AML-193 (cell line): Measurements from ENCODE around the gene AQP3.
A peak's percentile ranks its signal among the peaks of the same experiment; 100 is the strongest.
"Not testable (repeated sequence)": the region's sequence is repeated elsewhere in the genome, so short reads cannot be mapped to it uniquely, and the experiment has no call there.

Experiments
- DNase-seq, 2 experiments: peaks; one replicate each; lab custom pipeline; 2025; lab: John Stamatoyannopoulos, UW

Gene AQP3

DNA sequence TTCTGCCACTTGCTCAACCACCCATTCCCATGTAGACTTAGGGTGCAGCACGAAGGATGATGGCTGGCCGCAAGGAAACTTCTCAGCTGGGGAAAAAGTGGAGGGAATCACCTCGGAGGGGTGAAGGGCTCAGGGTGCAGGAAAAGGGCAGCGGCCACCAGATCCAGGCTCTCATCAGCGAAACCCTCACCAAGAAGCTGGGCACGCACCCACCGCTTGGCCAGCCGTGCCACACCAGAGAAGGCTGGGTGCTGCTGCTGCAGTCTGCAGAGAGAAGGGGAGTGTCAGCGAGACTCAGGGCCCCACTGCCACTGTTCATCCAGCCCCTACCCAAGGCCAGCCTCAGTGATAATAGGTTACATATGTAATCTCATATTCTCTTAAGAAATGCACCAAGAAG lies 17.7 kb upstream of the AQP3 start:
- no peak for DNase-seq

DNA sequence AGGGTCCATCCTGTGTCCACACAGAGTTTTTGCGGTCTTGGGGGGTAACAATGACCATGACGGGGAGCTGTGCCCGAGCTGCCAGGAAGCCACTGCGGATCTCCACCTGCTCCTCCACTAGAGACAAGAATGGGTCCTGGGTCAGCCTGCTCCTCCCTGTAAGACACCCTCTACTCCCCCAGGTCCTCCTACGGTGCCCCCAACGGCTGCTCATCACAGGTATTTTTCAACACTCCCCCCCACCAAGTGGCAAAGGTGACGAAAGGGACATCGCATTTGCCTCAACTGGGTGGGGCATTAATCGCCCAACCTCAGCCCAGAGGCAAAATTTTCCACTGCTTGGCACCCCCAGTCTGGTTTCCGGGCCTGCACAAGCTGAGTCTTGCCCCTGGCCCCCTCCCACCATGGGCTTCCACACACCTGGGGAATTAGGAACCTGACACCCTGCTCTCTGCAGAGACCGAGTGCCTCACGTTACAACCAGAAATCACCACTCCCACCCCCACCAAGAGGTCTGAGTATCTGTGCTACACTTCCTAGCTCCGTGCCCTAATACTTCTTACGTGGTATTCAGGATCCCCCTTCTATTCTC lies 16.7 kb upstream of the AQP3 start:
- no peak for DNase-seq

DNA sequence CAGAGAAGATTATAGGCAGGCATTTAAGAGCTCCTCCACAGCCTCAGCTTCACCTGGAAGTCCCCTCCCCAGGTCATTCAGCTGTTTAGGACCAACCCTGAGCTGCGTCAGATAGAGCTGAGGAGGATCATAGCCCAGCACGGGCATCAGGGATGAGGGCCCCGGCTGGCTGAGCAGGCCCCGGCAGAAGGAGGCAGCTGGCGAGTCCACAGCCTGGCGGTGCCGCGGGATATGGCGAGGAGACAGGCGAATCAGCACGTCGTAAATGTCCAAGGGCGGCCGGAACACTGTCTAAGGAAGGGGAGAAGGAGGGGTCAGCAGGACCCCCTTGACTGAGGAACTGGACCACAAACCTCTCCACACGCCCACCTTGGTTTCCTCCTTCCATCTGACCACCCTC lies 15.8 kb upstream of the AQP3 start:
- DNase-seq: no peak

DNA sequence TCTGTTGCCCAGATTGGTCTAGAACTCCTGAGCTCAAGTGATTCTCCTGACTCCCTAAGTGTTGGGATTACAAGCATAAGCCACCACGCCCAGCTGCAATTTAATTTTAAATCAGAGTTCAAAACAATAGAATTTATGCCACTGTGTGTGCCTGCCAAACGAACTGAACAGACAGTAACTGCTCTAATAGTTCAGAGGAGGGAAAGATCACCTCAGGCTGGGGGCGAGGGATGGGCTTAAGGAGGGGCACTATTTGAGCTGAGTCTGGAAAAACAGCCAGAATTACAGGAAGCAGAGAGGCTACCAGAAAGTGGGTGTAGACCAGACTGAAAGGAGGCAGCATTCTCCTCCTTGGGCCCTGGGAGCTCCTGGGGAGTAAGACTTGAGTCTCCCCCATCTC lies 14.1 kb upstream of the AQP3 start:
- no peak for DNase-seq

DNA sequence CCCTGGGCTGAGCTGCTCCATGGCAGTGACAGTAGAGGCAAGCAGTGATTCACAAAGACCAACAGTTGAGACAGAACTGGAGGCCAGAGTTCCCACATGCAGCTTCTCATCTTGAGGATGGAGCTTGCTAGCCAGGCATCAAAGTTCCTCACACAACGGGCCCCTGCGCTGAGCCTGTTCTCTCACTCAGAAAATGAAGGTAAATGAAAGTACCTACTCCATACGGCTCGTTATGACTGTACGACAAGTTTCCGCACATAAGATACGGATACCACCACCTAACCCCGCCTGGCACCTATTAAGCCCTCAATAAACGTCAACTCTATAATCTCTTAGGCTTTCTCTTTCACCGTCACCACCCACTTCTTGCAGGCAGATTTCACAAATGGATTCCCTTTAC lies 13.5 kb upstream of the AQP3 start:
- no peak for DNase-seq

DNA sequence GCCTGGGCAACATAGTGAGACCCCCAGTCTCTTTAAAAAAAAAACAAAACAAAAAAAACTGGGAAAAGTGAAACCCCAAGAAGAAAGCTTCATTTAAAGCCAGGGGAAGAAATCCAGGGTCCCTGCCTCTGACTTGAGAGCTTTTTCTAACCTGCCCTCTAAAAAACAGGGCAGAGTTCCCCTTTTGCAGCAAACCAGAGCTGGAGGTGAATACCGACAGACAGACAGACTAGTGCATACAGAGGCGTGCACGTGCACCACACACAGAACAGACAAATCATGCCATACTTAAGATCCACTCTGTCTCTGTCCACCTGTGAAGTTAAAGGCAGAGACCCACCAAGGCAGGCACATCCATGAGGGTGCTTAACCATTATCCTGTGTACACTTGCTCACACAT lies 11.7 kb upstream of the AQP3 start:
- DNase-seq: no peak

DNA sequence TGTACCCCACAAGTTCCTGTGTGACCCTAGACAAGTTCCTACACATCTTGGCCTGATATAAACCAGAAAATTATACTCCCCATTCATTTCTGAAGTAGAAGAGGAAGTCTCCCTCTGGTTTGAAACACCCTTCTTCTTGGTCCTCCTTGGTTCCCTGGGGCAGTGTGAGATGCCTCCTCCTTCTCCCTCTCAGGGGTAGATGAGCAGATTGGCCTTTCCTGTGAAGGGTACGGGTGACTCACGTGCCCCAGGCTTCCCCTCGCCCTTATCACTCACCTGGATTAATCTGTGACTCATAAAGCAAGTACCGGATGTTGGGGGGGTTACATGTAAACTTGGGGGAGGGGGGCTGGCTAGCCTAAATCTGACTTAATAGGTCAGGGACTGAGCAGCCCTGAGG lies 11.1 kb upstream of the AQP3 start:
- DNase-seq: no peak

DNA sequence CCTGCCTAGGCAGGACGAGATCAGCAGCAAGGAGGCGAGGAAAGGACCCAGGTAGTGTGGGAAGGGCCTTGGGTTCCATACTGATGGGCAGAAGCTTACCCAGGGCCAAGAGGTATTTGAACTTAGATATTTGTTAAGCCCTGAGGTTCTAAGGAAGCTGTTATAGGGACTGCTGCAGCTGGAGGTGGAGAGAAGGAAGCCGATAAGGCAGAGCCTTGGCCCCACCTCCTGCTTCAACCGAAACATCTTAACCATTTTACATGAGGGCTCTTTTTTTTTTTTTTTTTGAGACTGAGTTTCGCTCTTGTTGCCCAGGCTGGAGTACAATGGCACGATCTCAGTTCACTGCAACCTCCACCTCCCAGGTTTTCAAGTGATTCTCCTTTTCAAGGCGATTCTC lies 8.6 kb upstream of the AQP3 start:
- no peak for DNase-seq

DNA sequence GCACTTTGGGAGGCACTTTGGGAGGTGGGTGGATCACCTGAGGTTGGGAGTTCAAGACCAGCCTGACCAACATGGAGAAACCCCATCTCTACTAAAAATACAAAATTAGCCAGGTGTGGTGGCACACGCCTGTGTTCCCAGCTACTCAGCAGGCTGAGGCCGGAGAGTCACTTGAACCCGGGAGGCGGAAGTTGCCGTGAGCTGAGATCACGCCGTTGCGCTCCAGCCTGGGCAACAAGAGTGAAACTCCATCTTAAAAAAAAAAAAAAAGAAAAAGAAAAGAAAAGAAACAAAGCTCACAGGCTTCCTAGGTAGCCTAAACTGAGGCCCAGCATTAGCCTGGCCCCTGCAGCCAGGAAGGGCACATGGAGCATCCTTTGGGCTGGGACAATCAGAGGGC lies 8.1 kb upstream of the AQP3 start:
- DNase-seq: not testable (repeated sequence)

DNA sequence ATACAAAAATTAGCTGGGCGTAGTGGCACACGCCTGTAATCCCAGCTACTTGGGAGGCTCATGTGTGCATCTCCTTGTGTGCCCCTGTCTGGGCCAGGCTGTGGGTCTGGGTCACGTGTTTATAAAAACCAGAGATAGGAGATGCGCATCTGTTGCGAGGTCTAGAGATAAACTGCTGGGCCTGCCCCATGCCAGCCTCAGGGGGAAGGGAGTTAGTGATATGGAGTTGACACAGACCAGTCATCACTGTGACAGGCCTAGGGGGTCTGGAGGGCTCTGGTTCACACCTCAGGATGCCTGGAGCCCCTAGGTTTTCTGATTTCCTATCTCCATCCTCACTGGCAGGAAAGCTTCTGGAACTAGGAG lies 7.3 kb upstream of the AQP3 start:
- not testable (repeated sequence) for DNase-seq

DNA sequence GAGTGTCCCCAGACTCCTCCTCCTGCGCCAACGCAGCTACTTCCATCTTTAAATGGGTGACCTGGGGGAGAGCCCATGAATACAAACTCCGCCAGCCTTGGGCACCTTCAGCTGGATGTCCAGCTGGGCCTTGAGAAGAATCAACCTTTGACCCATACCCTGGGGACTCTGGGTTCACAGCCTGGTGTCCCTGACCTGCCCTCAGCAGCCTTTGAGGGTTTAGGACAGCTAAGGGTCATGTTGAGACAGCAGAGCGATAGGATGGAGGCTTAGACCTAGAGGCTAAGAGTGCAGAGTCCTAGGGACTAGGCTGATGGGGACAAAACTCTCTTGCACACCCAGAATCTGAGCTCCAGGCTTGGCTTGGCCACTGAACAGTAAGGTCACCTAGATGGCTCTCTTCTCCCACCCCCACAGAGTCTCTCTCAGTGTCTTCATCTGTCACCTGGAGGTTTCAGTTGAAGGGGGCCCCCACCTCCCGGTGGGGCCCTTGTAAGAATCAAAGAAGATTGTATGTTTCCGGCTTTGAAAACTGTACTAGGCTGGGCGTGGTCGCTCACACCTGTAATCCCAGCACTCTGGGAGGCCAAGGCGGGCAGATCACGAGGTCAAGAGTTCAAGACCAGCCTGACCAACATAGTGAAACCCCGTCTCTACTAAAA lies 6.7 kb upstream of the AQP3 start:
- no peak for DNase-seq

DNA sequence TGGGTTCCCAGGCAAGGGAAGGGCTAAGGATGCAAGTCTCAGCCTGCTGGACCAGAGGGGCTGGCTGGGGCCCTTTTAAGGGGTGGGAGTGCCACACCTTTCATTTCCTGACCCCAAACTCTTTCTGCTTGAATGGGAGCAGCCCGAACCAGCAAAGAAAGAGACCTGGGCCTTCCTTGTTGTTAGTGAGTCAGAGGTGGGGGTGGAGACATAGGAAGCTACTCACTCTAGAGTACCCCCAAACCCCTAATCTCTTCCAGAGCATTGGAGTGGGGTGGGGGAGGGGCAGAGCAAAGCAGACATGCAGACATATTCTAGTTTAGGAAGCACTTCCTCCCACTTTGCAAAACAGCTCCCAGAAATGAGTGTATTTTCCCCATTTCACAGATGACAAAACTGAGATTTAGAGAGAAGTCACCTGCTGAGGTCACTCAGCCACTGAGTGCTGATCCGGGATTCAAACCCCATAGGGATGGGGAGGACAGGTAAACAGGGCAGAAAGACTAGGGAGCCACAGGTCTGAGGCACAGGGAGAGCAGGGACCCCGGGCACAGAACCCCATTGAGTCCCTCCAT lies 6.0 kb upstream of the AQP3 start:
- DNase-seq: no peak

DNA sequence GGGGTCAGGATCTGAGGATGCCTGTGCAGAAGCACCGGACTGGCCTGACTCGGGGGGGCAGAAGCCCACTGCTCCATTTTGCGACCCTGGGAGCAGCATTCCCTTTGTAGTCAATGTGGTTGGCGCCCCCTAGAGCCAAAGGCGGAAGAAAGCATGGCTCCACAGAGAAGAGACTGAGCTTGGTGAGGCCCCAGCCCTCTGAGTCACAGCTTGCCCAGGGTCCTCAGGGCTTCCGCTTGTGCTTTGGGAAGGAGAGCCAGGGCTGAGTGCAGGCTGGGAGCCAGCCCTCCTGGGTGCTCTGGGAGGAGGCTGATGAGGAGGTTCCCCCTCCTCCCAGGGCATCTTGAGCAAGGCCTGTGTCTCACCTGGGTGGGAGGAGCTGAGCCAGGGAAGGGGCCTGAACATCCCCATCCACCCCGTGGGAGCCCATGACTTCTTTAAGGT lies 5.5 kb upstream of the AQP3 start:
- peak; percentile 39 to 47 for DNase-seq

DNA sequence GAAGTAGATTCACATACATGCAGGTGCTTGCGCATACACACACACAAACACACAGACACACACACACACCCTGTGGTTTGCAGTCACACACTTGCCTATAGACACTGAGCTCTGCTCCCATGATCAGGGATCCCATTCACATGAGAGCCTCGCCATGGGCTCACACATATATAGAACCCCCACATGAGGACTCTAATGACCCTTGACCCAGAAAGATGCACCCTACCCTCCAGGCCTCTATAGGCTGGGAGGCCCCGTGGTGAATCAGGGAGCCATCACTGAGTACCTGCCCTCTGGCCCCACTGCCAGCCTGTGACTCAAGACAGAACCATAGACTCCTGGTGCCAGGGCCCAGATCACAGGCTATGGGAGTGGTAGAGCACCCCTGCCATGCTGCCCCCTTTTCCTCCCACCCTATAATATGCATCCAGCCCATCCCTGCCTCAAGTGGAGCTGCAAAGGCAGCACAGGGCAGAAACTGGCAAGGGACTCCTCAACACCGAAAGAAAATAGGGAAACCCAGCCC lies 3.3 kb upstream of the AQP3 start:
- DNase-seq: no peak

DNA sequence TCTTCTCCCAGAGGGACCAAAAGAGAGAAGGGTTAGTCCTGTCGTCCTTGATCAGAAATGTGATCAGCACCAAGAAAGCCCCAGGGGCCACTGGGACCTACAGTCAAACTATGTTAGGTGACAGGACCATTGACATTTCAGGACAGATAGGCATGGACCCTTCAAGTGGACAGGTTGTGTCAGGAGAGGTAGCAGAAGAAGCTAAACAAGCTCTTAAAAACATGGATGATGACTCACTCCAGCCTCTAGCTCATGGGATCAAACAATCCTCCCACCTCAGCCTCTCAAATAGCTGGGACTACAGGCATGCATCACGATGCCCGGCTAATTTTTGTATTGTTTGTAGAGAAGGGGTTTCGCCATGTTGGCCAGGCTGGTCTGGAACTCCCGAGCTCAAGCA lies 2.3 kb upstream of the AQP3 start:
- no peak for DNase-seq

DNA sequence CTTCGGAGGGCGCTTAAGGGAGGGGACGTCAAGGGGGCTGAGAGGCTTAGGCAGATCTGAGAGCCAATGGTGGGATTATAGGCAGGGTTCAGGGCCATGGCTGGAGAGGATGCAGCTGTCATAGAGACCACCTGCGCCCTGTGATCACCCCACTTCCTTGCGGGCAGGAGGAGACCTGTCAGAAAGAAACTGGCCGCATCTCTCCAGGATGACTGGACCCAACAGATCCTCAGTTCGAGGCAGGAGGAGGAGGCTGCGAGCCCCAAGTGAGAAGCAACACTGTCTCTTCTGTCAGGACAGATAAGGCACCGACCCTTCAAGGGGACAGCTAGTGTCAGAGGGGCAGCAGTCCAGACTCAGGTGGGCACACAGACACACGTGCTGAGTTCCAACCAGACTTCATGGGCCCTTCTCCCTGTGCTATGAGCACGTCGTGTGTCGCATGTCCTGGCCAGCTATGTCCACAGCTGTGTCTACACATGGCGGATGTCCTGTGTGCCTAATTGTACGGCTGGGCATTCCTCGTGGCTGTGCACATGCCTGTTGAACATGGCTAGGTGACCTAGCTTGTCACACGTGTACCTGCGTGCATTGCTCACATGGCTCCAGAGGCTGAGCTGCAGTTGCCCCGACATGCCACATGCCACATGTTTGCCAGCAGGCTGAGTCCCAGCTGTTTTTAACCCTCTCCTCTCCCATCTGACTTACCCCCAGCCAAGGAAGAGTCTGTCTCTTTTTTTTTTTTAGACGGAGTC lies 583 bp upstream of the AQP3 start:
- no peak for DNase-seq

DNA sequence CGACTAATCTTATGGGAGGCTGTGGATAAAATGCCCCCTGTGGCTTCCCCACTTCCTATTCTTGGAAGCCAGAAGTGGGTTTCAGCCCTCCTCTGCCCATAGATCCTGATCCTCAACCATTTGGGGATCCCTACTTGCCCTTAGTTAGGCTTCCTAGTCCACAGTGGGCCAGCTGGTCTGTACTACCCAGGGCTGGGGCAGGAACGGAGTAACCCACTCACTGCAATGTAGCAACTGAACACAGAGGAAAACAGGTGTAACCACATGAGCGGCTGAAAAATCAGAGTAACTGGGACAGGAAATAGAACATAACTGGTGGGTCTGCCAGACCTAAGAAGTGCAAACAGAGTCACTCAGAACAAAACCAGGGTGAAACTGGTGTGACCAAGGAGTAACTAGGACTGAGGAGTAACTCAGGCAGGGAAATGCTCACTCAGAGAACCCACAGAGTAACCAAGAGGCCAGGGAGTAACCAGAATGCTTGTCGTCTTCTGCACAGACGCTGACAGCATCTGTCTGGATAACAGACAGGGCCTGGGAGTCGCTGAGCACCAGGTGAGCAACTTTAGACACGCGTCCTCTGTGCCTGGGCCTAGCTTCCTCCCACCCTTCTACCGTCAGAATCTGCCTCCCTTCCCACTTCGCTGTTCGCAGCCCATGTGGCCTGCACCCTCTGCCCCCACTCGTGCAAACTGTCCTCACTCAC lies 1.0 kb downstream of the AQP3 start:
- peak in 1 of 2 experiments; percentile 17 for DNase-seq

DNA sequence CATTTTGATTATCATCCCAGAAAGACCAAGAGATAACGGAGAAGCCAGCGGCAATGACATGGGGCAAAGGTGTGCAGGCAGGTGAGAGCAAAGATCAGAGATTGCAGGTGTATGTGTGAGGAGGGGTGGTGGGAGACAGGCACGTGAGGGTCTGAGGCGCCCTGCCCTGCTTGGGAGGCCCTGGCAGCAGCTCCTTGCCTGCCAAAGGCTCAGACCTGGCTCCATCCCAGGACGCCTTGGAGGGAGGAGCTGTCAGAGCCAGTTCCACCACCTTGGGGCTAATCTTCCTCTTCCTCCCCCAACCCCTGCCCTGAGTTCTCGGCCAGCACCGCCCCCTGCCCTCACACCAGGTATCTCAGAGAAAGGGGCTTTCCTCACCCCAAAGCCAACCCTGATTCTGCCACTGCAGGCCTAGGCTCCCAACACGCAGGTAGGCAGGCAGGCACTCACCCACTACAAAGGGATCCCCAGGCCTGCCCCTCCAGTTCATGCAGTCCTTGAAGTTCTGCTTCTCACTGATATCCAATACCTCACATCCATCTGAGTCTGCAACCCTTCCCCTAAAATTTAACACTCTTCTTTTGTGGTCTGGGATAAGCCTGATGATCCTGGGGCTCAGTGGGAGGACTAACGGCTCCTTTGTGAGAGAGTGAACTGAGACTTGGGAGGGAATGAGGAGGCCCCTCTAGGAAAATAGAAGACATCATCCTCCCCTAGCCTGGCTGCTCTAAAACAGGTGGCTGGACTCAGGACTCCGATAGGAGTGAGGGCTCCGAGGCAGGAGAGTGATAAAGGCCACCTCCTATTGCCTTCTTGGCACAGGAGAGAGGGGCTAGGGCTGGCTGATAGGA lies 1.8 kb downstream of the AQP3 start:
- no peak for DNase-seq

DNA sequence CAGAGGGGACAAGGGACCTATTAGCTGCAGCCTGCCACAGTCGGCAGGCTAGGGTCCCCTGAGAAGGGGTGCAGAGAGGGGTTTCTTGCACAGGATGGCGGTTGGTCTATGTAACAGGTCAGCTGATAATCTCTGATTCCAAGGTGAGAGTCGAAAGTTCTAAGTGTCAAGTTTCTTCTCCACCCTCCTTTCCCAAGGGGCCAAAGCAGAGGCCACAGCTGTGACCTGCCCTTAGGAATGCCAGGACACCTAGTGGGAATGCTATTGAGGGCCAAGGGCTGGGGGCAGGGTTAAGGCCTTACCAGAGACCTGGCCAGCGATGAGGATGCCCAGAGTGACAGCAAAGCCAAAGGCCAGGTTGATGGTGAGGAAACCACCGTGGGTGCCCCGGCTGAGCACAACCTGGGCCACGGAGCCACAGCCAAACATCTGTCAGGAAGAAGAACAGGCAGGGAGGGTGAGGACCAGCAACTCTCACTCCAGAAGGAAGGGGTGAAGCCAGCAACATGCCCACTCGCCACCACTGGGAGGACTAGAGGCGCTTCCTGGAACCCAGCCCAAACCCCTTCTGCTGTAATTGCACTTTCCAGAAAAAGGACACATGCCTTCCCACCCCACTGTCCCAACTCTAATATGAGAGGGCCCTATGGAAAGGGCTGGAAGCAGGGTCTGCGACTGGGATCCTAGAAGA lies 3.8 kb downstream of the AQP3 start:
- DNase-seq: no peak

DNA sequence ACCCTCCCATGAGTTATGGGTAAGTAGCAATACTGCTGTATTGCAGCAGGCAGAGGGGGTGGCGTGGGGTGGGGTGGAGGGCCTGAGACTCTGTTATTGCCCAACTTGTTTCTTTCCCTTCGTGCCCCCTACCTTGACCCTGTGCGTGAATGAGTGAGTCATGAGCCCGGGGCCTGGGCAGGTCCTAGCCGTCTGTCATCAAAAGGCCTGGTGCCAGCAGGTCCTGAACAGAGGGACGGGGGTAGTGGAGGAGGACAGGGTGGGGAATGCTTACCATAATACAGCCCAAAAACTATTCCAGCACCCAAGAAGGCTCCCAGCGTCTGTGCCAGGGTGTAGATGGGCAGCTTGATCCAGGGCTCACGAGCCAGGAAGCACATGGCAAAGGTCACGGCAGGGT lies 4.3 kb downstream of the AQP3 start:
- DNase-seq: no peak

DNA sequence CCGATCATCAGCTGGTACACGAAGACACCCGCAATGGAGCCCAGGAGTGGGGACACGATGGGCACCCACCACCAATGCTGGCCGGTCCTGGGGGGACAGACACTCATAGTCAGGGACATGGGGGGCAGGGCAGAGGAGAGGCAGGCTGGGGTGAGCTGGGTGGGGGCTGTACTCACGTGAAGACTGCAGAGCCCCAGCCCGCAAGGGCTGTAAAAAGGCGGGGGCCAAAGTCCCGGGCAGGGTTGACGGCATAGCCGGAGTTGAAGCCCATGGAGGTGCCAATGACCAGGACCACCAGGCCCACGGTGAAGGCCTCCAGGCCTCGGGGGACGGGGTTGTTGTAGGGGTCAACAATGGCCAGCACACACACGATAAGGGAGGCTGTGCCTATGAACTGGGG lies 5.3 kb downstream of the AQP3 start:
- DNase-seq: no peak
